ENCODE measurements around the gene PGLYRP4.

PGLYRP4 gene

GRCh38 chr1:153346077-153346723 lies 2.4 kb downstream of the PGLYRP4 start:
- in situ Hi-C loops (cut with MboI; ENCODE audit: low sequenced_read_pairs): no loop called here
- no peak for DNase-seq (ENCODE audit: low spot score in 2 of 2)

GRCh38 chr1:153345187-153346076 lies 3.2 kb downstream of the PGLYRP4 start:
- peaks cover 12% of the 10 kb centered on the region for H3K27me3 ChIP-seq (ENCODE audit: low read depth)
- no peak overlapping the region for H3K4me3 ChIP-seq

More at GRCh38 chr1:153346077-153346723, 2.4 kb downstream of the PGLYRP4 start:
- Histone ChIP-seq H3K4me3 (no peak overlapping the region), H3K9me3 (no peaks in the 10 kb centered on the region), H3K27me3 (ENCODE audit: low read depth) (peaks cover 14% of the 10 kb centered on the region), H3K36me3 (replicated peaks) (no peaks in the 10 kb centered on the region), H3K4me1 (no peaks in the 10 kb centered on the region)

GRCh38 chr1:153344718-153345025 lies 4.0 kb downstream of the PGLYRP4 start:
- no peak for DNase-seq (ENCODE audit: low spot score in 2 of 2)
- no peaks in the 10 kb centered on the region for H3K4me1 ChIP-seq
- H3K27me3 ChIP-seq (ENCODE audit: low read depth): peaks cover 13% of the 10 kb centered on the region
- H3K4me3 ChIP-seq: no peak overlapping the region
- in situ Hi-C loops (cut with MboI; ENCODE audit: low sequenced_read_pairs): no loop called here
- no peaks in the 10 kb centered on the region for H3K36me3 ChIP-seq (replicated peaks)
- H3K9me3 ChIP-seq: no peaks in the 10 kb centered on the region

More at GRCh38 chr1:153345187-153346076, 3.2 kb downstream of the PGLYRP4 start:
- Histone ChIP-seq H3K9me3 (no peaks in the 10 kb centered on the region), H3K4me1 (no peaks in the 10 kb centered on the region), H3K36me3 (replicated peaks) (no peaks in the 10 kb centered on the region)
- no peak for DNase-seq (ENCODE audit: low spot score in 2 of 2)
- in situ Hi-C loops (cut with MboI; ENCODE audit: low sequenced_read_pairs): no loop called here

GRCh38 chr1:153343811-153344717 lies 4.6 kb downstream of the PGLYRP4 start:
- Histone ChIP-seq H3K36me3 (replicated peaks) (no peaks in the 10 kb centered on the region), H3K9me3 (no peaks in the 10 kb centered on the region), H3K27me3 (ENCODE audit: low read depth) (peaks cover 18% of the 10 kb centered on the region), H3K4me3 (no peak overlapping the region), H3K4me1 (no peaks in the 10 kb centered on the region)
- in situ Hi-C loops (cut with MboI; ENCODE audit: low sequenced_read_pairs): no loop called here
- DNase-seq (ENCODE audit: low spot score in 2 of 2): no peak

- no peak for DNase-seq (ENCODE audit: low spot score in 2 of 2)
- peaks cover 18% of the 10 kb centered on the region for H3K27me3 ChIP-seq (ENCODE audit: low read depth)
- no peak overlapping the region for H3K4me3 ChIP-seq
- H3K4me1 ChIP-seq: no peaks in the 10 kb centered on the region
- H3K9me3 ChIP-seq: no peaks in the 10 kb centered on the region
- in situ Hi-C loops (cut with MboI; ENCODE audit: low sequenced_read_pairs): no loop called here
- H3K36me3 ChIP-seq (replicated peaks): no peaks in the 10 kb centered on the region
Observed at GRCh38 chr1:153343040-153343681, 5.5 kb downstream of the PGLYRP4 start.

- Histone ChIP-seq H3K27me3 (ENCODE audit: low read depth) (peaks cover 18% of the 10 kb centered on the region), H3K4me1 (no peaks in the 10 kb centered on the region), H3K4me3 (no peak overlapping the region), H3K36me3 (replicated peaks) (no peaks in the 10 kb centered on the region), H3K9me3 (no peaks in the 10 kb centered on the region)
- in situ Hi-C loops (cut with MboI; ENCODE audit: low sequenced_read_pairs): no loop called here
- no peak for DNase-seq (ENCODE audit: low spot score in 2 of 2)
Observed at GRCh38 chr1:153342178-153342577, 6.5 kb downstream of the PGLYRP4 start.

GRCh38 chr1:153341431-153341934 lies 7.2 kb downstream of the PGLYRP4 start:
- Histone ChIP-seq H3K36me3 (replicated peaks) (no peaks in the 10 kb centered on the region), H3K4me3 (no peak overlapping the region), H3K9me3 (no peaks in the 10 kb centered on the region), H3K4me1 (no peaks in the 10 kb centered on the region), H3K27me3 (ENCODE audit: low read depth) (peaks cover 18% of the 10 kb centered on the region)
- in situ Hi-C loops (cut with MboI; ENCODE audit: low sequenced_read_pairs): no loop called here
- DNase-seq (ENCODE audit: low spot score in 2 of 2): no peak

GRCh38 chr1:153340356-153340755 lies 8.3 kb downstream of the PGLYRP4 start:
- peaks cover 14% of the 10 kb centered on the region for H3K27me3 ChIP-seq (ENCODE audit: low read depth)
- H3K4me3 ChIP-seq: no peak overlapping the region
- in situ Hi-C loops (cut with MboI; ENCODE audit: low sequenced_read_pairs): no loop called here

GRCh38 chr1:153339802-153340201 lies 8.8 kb downstream of the PGLYRP4 start:
- no peaks in the 10 kb centered on the region for H3K36me3 ChIP-seq (replicated peaks)
- no peaks in the 10 kb centered on the region for H3K9me3 ChIP-seq
- no peak for DNase-seq (ENCODE audit: low spot score in 2 of 2)
- H3K27me3 ChIP-seq (ENCODE audit: low read depth): peaks cover 14% of the 10 kb centered on the region
- no peaks in the 10 kb centered on the region for H3K4me1 ChIP-seq
- in situ Hi-C loops (cut with MboI; ENCODE audit: low sequenced_read_pairs): no loop called here
- no peak overlapping the region for H3K4me3 ChIP-seq

More at GRCh38 chr1:153340356-153340755, 8.3 kb downstream of the PGLYRP4 start:
- Histone ChIP-seq H3K36me3 (replicated peaks) (no peaks in the 10 kb centered on the region), H3K4me1 (no peaks in the 10 kb centered on the region), H3K9me3 (no peaks in the 10 kb centered on the region)
- no peak for DNase-seq (ENCODE audit: low spot score in 2 of 2)

GRCh38 chr1:153337980-153338853 lies 10.4 kb downstream of the PGLYRP4 start:
- H3K36me3 ChIP-seq (replicated peaks): no peaks in the 10 kb centered on the region
- DNase-seq (ENCODE audit: low spot score in 2 of 2): no peak
- H3K27me3 ChIP-seq (ENCODE audit: low read depth): peaks cover 14% of the 10 kb centered on the region
- in situ Hi-C loops (cut with MboI; ENCODE audit: low sequenced_read_pairs): no loop called here
- H3K9me3 ChIP-seq: no peaks in the 10 kb centered on the region
- no peak overlapping the region for H3K4me3 ChIP-seq
- no peaks in the 10 kb centered on the region for H3K4me1 ChIP-seq

GRCh38 chr1:153336650-153337049 lies 12.0 kb downstream of the PGLYRP4 start:
- no peak for DNase-seq (ENCODE audit: low spot score in 2 of 2)

GRCh38 chr1:153333902-153334301 lies 14.7 kb downstream of the PGLYRP4 start:
- in situ Hi-C loops (cut with MboI; ENCODE audit: low sequenced_read_pairs): no loop called here
- Histone ChIP-seq H3K4me3 (no peak overlapping the region), H3K9me3 (no peaks in the 10 kb centered on the region), H3K27me3 (ENCODE audit: low read depth) (no peaks in the 10 kb centered on the region), H3K36me3 (replicated peaks) (no peaks in the 10 kb centered on the region), H3K4me1 (no peaks in the 10 kb centered on the region)
- DNase-seq (ENCODE audit: low spot score in 2 of 2): no peak

More at GRCh38 chr1:153336650-153337049, 12.0 kb downstream of the PGLYRP4 start:
- no peaks in the 10 kb centered on the region for H3K9me3 ChIP-seq
- H3K36me3 ChIP-seq (replicated peaks): no peaks in the 10 kb centered on the region
- no peaks in the 10 kb centered on the region for H3K4me1 ChIP-seq
- peaks cover 14% of the 10 kb centered on the region for H3K27me3 ChIP-seq (ENCODE audit: low read depth)
- no peak overlapping the region for H3K4me3 ChIP-seq
- in situ Hi-C loops (cut with MboI; ENCODE audit: low sequenced_read_pairs): no loop called here
